H9 (cell line): Measurements from ENCODE around the gene JRKL. TPM values are rescaled to one million over a fixed set of nuclear protein-coding genes. Genes with fewer than 3 reads are reported as not detected.

ENCODE experiments used
- DNase-seq: peaks from one replicate; pipeline ENCODE4 v3.0.0-alpha.2; 2017
- H2AFZ ChIP-seq: one replicate; pipeline ENCODE4 v1.6.1; 2013; ENCODE audit warnings: mild to moderate bottlenecking, low read length, control low read depth, moderate library complexity
- H2AK5ac ChIP-seq: 2 replicates; pipeline ENCODE4 v1.6.1; 2013; ENCODE audit warnings: low read length, control low read depth, mixed read lengths; ENCODE audit not compliant: insufficient read length
- H2BK120ac ChIP-seq: one replicate; pipeline ENCODE4 v1.6.1; 2013; ENCODE audit warnings: low read depth, mild to moderate bottlenecking, low read length, control low read depth, inconsistent platforms; ENCODE audit not compliant: poor library complexity, severe bottlenecking
- H2BK12ac ChIP-seq: 2 replicates; pipeline ENCODE4 v1.6.1; 2013; ENCODE audit warnings: low read length, control low read depth, mixed read lengths, low read depth; ENCODE audit not compliant: insufficient read length
- H2BK15ac ChIP-seq: 2 replicates; pipeline ENCODE4 v1.6.1; 2013; ENCODE audit warnings: low read depth, low read length, control low read depth
- H2BK20ac ChIP-seq: one replicate; pipeline ENCODE4 v1.6.1; 2013; ENCODE audit warnings: low read depth, mild to moderate bottlenecking, low read length, control low read depth, inconsistent platforms; ENCODE audit not compliant: poor library complexity, severe bottlenecking
- H2BK5ac ChIP-seq: 2 replicates; pipeline ENCODE4 v1.6.1; 2013; ENCODE audit warnings: low read length, control low read depth, mixed read lengths; ENCODE audit not compliant: insufficient read length
- H3K14ac ChIP-seq: 2 replicates; pipeline ENCODE4 v1.6.1; 2013; ENCODE audit warnings: low read length, control low read depth; ENCODE audit not compliant: insufficient read depth
- H3K18ac ChIP-seq: 2 replicates; pipeline ENCODE4 v1.6.1; 2013; ENCODE audit warnings: low read depth, mild to moderate bottlenecking, mixed read lengths, low read length, control low read depth; ENCODE audit not compliant: insufficient read length
- H3K23ac ChIP-seq: 2 replicates; pipeline ENCODE4 v1.6.1; 2013; ENCODE audit warnings: low read length, control low read depth, mixed read lengths, low read depth; ENCODE audit not compliant: insufficient read length
- H3K23me2 ChIP-seq: 2 replicates; pipeline ENCODE4 v1.6.1; 2013; ENCODE audit warnings: low read depth, mild to moderate bottlenecking, mixed read lengths, low read length, control low read depth; ENCODE audit not compliant: insufficient read length, poor library complexity, severe bottlenecking
- H3K27ac ChIP-seq: 2 replicates; pipeline ENCODE4 v1.5.1; 2013; ENCODE audit warnings: low read length, control low read depth, mixed read lengths, low read depth; ENCODE audit not compliant: insufficient read length
- H3K27me3 ChIP-seq: 2 replicates; pipeline ENCODE4 v1.6.1; 2013; ENCODE audit warnings: low read length, control low read depth, inconsistent platforms; ENCODE audit not compliant: insufficient read depth
- H3K4ac ChIP-seq: 2 replicates; pipeline ENCODE4 v1.6.1; 2013; ENCODE audit warnings: low read depth, mild to moderate bottlenecking, control low read depth, inconsistent platforms, low read length, moderate library complexity
- H3K4me1 ChIP-seq: 2 replicates; pipeline ENCODE4 v1.6.1; 2013; ENCODE audit warnings: low read length, control low read depth, inconsistent platforms; ENCODE audit not compliant: insufficient read depth
- H3K4me2 ChIP-seq: 2 replicates; pipeline ENCODE4 v1.6.1; 2013; ENCODE audit warnings: low read length, control low read depth, mixed read lengths; ENCODE audit not compliant: insufficient read length, insufficient read depth
- H3K56ac ChIP-seq: 2 replicates; pipeline ENCODE4 v1.6.1; 2013; ENCODE audit warnings: low read depth, mild to moderate bottlenecking, mixed read lengths, low read length, control low read depth; ENCODE audit not compliant: insufficient read length
- H3K79me1 ChIP-seq: 2 replicates; pipeline ENCODE4 v1.6.1; 2013; ENCODE audit warnings: low read depth, mild to moderate bottlenecking, moderate library complexity, low read length, control low read depth, inconsistent platforms; ENCODE audit not compliant: insufficient read depth, poor library complexity, severe bottlenecking
- H3K79me2 ChIP-seq: 2 replicates; pipeline ENCODE4 v1.6.1; 2013; ENCODE audit warnings: low read length, control low read depth, inconsistent platforms; ENCODE audit not compliant: insufficient read depth
- H3K9ac ChIP-seq: 2 replicates; pipeline ENCODE4 v1.6.1; 2013; ENCODE audit warnings: low read length, control low read depth, mixed read lengths; ENCODE audit not compliant: insufficient read length; ENCODE audit errors: extremely low read depth
- H3K9me3 ChIP-seq: one replicate; pipeline ENCODE4 v1.6.1; 2013; ENCODE audit warnings: low read depth, low read length, inconsistent platforms; ENCODE audit not compliant: control insufficient read depth
- H3T11ph ChIP-seq: one replicate; pipeline ENCODE4 v1.6.1; 2013; ENCODE audit warnings: mild to moderate bottlenecking, low read length, control low read depth, inconsistent platforms
- H4K20me1 ChIP-seq: one replicate; pipeline ENCODE4 v1.6.1; 2013; ENCODE audit not compliant: control insufficient read depth, insufficient read length, insufficient read depth
- H4K5ac ChIP-seq: 2 replicates; pipeline ENCODE4 v1.6.1; 2013; ENCODE audit warnings: low read depth, mild to moderate bottlenecking, mixed read lengths, low read length, control low read depth; ENCODE audit not compliant: insufficient read length
- H4K8ac ChIP-seq: replicated peaks from 2 replicates; pipeline ENCODE4 v1.6.1; 2013; ENCODE audit warnings: low read length, control low read depth, mixed read lengths, low read depth; ENCODE audit not compliant: insufficient read length
- H4K91ac ChIP-seq: 2 replicates; pipeline ENCODE4 v1.6.1; 2013; ENCODE audit warnings: low read depth, mild to moderate bottlenecking, moderate library complexity, mixed read lengths, low read length, control low read depth; ENCODE audit not compliant: insufficient read length
- H3K27ac Mint-ChIP-seq, 3 experiments: 2 replicates in 2 of 3; 3 replicates in 1 of 3; pipeline ENCODE4 v1.8.0; 2020 to 2021; ENCODE audit warnings: mixed read lengths in 3 of 3, mild to moderate bottlenecking in 1 of 3, moderate library complexity in 1 of 3
- H3K27me3 Mint-ChIP-seq: 2 replicates; pipeline ENCODE4 v1.8.0; 2021; ENCODE audit warnings: low read depth, mild to moderate bottlenecking, moderate library complexity, mixed read lengths
- H3K36me3 Mint-ChIP-seq, 3 experiments: 2 replicates in 2 of 3; 3 replicates in 1 of 3; pipeline ENCODE4 v1.8.0; 2020 to 2021; ENCODE audit warnings: low read depth in 3 of 3, mixed read lengths in 3 of 3; ENCODE audit not compliant: insufficient read depth in 1 of 3
- H3K4me1 Mint-ChIP-seq, 2 experiments: 2 replicates each; pipeline ENCODE4 v1.8.0; 2020; ENCODE audit warnings: mixed read lengths in 2 of 2
- H3K4me3 Mint-ChIP-seq, 2 experiments: 2 replicates in 1 of 2; 3 replicates in 1 of 2; pipeline ENCODE4 v1.8.0; 2020 to 2021; ENCODE audit warnings: mild to moderate bottlenecking in 2 of 2, mixed read lengths in 2 of 2, moderate library complexity in 1 of 2
- H3K9me3 Mint-ChIP-seq, 2 experiments: 2 replicates in 1 of 2; 3 replicates in 1 of 2; pipeline ENCODE4 v1.8.0; 2020; ENCODE audit warnings: mild to moderate bottlenecking in 2 of 2, mixed read lengths in 2 of 2, moderate library complexity in 1 of 2
- WGBS: extraction: QIAGEN DNeasy Blood & Tissue Kit; methylation state at CpG from one replicate; pipeline ENCODE4 v1.1.7; 2013; ENCODE audit warnings: missing lambda C conversion rate, low lambda C conversion rate, mixed read lengths; ENCODE audit not compliant: insufficient read length; ENCODE audit errors: extremely low coverage; 5-methylcytosine and 5-hydroxymethylcytosine counted together
- total RNA-seq: library from RNA; stranded (reverse); gene quantifications from 2 replicates; pipeline ENCODE4 v1.2.1, GENCODE V29; 2021
- TF ChIP-seq, protein P1 (sequence below): fragments of 200-600 bp; sonication (generic); conservative IDR thresholded peaks from 3 replicates; pipeline ENCODE4 v1.8.0; 2021; ENCODE audit warnings: antibody characterized with exemption, mild to moderate bottlenecking

The JRKL gene
- total RNA-seq, 1 experiment from 2014 or later = 3.6 TPM

DNA sequence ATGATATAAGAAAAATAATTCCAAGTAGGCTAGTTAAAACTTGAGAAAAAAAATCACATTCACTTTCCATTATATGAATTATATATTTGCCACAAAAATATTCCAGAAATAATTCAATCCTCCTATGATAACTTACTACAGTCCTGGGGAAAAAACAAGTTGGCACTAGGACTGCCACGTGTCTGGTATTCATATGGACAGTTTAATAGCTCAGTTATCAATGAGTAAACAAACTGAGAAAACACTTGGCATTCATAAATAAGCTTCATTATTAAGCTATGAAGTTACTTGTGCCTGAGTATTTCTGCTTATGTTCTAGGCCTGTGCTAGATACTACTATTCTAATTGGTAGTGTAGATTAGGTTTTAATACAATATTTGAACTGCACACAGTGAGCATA, 24.3 kb upstream of the JRKL start:
- no peaks in the 10 kb centered on the region for H3K9me3 ChIP-seq
- no peak overlapping the region for H2AFZ ChIP-seq
- H4K91ac ChIP-seq = no peak overlapping the region
- no peaks in the 10 kb centered on the region for H3K4me1 Mint-ChIP-seq
- H4K5ac ChIP-seq = no peak overlapping the region
- no peak overlapping the region for H3K27ac Mint-ChIP-seq
- no peak for DNase-seq
- H3K18ac ChIP-seq = no peak overlapping the region
- H3K79me2 ChIP-seq = no peaks in the 10 kb centered on the region
- no peak overlapping the region for H3K4ac ChIP-seq
- H3K27me3 Mint-ChIP-seq = no peaks in the 10 kb centered on the region
- TF ChIP-seq, protein P1, sequence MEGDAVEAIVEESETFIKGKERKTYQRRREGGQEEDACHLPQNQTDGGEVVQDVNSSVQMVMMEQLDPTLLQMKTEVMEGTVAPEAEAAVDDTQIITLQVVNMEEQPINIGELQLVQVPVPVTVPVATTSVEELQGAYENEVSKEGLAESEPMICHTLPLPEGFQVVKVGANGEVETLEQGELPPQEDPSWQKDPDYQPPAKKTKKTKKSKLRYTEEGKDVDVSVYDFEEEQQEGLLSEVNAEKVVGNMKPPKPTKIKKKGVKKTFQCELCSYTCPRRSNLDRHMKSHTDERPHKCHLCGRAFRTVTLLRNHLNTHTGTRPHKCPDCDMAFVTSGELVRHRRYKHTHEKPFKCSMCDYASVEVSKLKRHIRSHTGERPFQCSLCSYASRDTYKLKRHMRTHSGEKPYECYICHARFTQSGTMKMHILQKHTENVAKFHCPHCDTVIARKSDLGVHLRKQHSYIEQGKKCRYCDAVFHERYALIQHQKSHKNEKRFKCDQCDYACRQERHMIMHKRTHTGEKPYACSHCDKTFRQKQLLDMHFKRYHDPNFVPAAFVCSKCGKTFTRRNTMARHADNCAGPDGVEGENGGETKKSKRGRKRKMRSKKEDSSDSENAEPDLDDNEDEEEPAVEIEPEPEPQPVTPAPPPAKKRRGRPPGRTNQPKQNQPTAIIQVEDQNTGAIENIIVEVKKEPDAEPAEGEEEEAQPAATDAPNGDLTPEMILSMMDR = no peak
- no peak overlapping the region for H2BK12ac ChIP-seq
- H2BK15ac ChIP-seq = no peak overlapping the region
- no peaks in the 10 kb centered on the region for H3K79me1 ChIP-seq
- no peak overlapping the region for H3K27ac ChIP-seq
- no peak overlapping the region for H2AK5ac ChIP-seq
- H3K56ac ChIP-seq = no peak overlapping the region
- H3K4me2 ChIP-seq = no peak overlapping the region
- no peak overlapping the region for H3T11ph ChIP-seq
- WGBS = no CpG with 5 or more reads among the region's 1 CpG
- no peaks in the 10 kb centered on the region for H3K4me1 ChIP-seq
- no peaks in the 10 kb centered on the region for H3K23me2 ChIP-seq
- no peaks in the 10 kb centered on the region for H3K27me3 ChIP-seq
- no peak overlapping the region for H2BK20ac ChIP-seq
- no peak overlapping the region for H2BK5ac ChIP-seq
- H3K9me3 Mint-ChIP-seq = peaks cover 4 to 8% of the 10 kb centered on the region in 2 experiments; a peak in 4 of 5 replicates
- H4K20me1 ChIP-seq = no peaks in the 10 kb centered on the region
- H3K14ac ChIP-seq = no peak overlapping the region
- H4K8ac ChIP-seq = no peak overlapping the region
- peaks cover 16 to 21% (median 17%) of the 10 kb centered on the region in 3 experiments for H3K36me3 Mint-ChIP-seq
- no peak overlapping the region for H3K9ac ChIP-seq
- H2BK120ac ChIP-seq = no peak overlapping the region
- no peak overlapping the region for H3K4me3 Mint-ChIP-seq
- no peak overlapping the region for H3K23ac ChIP-seq
